HEK293 (cell line): Measurements from ENCODE around the gene MATN3.

ENCODE experiments used
- KLF16 ChIP-seq: fragments of 450-650 bp; formaldehyde crosslinking; IDR thresholded peaks from 2 replicates; pipeline ENCODE4 v1.5.1; 2017; ENCODE audit warnings: missing biosample characterization, missing genetic modification characterization
- MYNN ChIP-seq: fragments of 450-650 bp; formaldehyde crosslinking; IDR thresholded peaks from 2 replicates; pipeline ENCODE4 v1.5.1; 2016; ENCODE audit warnings: missing biosample characterization, missing genetic modification characterization, borderline replicate concordance
- REPIN1 ChIP-seq: fragments of 450-650 bp; formaldehyde crosslinking; IDR thresholded peaks from 2 replicates; pipeline ENCODE4 v1.5.1; 2017; ENCODE audit warnings: missing biosample characterization, missing genetic modification characterization, low read depth
- REST ChIP-seq: fragments of 450-650 bp; formaldehyde crosslinking; IDR thresholded peaks from 2 replicates; pipeline ENCODE4 v1.5.1; 2016; ENCODE audit warnings: missing biosample characterization, missing genetic modification characterization
- SCRT2 ChIP-seq: fragments of 450-650 bp; formaldehyde crosslinking; IDR thresholded peaks from 2 replicates; pipeline ENCODE4 v1.5.1; 2016; ENCODE audit warnings: missing biosample characterization, missing genetic modification characterization
- ZBTB1 ChIP-seq: fragments of 450-650 bp; formaldehyde crosslinking; IDR thresholded peaks from 2 replicates; pipeline ENCODE4 v1.5.1; 2016; ENCODE audit warnings: missing biosample characterization, missing genetic modification characterization
- ZBTB7A ChIP-seq: fragments of 450-650 bp; formaldehyde crosslinking; IDR thresholded peaks from 2 replicates; pipeline ENCODE4 v1.5.1; 2016; ENCODE audit warnings: low read depth, missing biosample characterization, missing genetic modification characterization
- ZBTB8A ChIP-seq: fragments of 450-650 bp; formaldehyde crosslinking; IDR thresholded peaks from 2 replicates; pipeline ENCODE4 v1.5.1; 2016; ENCODE audit warnings: missing biosample characterization, missing genetic modification characterization
- ZNF121 ChIP-seq: fragments of 450-650 bp; formaldehyde crosslinking; IDR thresholded peaks from 2 replicates; pipeline ENCODE4 v1.5.1; 2016; ENCODE audit warnings: missing biosample characterization, missing genetic modification characterization
- ZNF133 ChIP-seq: fragments of 450-650 bp; formaldehyde crosslinking; IDR thresholded peaks from 2 replicates; pipeline ENCODE4 v1.5.1; 2016; ENCODE audit warnings: missing biosample characterization, missing genetic modification characterization
- ZNF248 ChIP-seq: fragments of 450-650 bp; formaldehyde crosslinking; IDR thresholded peaks from 2 replicates; pipeline ENCODE4 v1.5.1; 2017; ENCODE audit warnings: missing biosample characterization, missing genetic modification characterization
- ZNF292 ChIP-seq: fragments of 450-650 bp; formaldehyde crosslinking; IDR thresholded peaks from 2 replicates; pipeline ENCODE4 v1.5.1; 2016; ENCODE audit warnings: low read depth, missing biosample characterization, missing genetic modification characterization, borderline replicate concordance
- ZNF311 ChIP-seq: fragments of 450-650 bp; formaldehyde crosslinking; IDR thresholded peaks from 2 replicates; pipeline ENCODE4 v1.5.1; 2017; ENCODE audit warnings: missing biosample characterization, missing genetic modification characterization, borderline replicate concordance
- ZNF426 ChIP-seq: fragments of 450-650 bp; formaldehyde crosslinking; IDR thresholded peaks from 2 replicates; pipeline ENCODE4 v1.5.1; 2017; ENCODE audit warnings: missing biosample characterization, missing genetic modification characterization, mild to moderate bottlenecking, inconsistent platforms, moderate library complexity
- ZNF514 ChIP-seq: fragments of 450-650 bp; formaldehyde crosslinking; IDR thresholded peaks from 2 replicates; pipeline ENCODE4 v1.5.1; 2016; ENCODE audit warnings: missing biosample characterization, missing genetic modification characterization
- ZNF544 ChIP-seq: fragments of 450-650 bp; formaldehyde crosslinking; IDR thresholded peaks from 2 replicates; pipeline ENCODE4 v1.5.0; 2017; ENCODE audit warnings: missing biosample characterization, missing genetic modification characterization
- ZNF561 ChIP-seq: fragments of 450-650 bp; IDR thresholded peaks from 2 replicates; pipeline ENCODE4 v1.5.1; 2018; ENCODE audit warnings: missing biosample characterization, missing genetic modification characterization, borderline replicate concordance
- ZNF621 ChIP-seq: fragments of 450-650 bp; formaldehyde crosslinking; IDR thresholded peaks from 2 replicates; pipeline ENCODE4 v1.5.1; 2017; ENCODE audit warnings: missing biosample characterization, missing genetic modification characterization
- ZNF629 ChIP-seq: fragments of 450-650 bp; formaldehyde crosslinking; IDR thresholded peaks from 2 replicates; pipeline ENCODE4 v1.5.1; 2017; ENCODE audit warnings: missing biosample characterization, missing genetic modification characterization
- ZNF658 ChIP-seq: fragments of 450-650 bp; formaldehyde crosslinking; IDR thresholded peaks from 2 replicates; pipeline ENCODE4; 2016; ENCODE audit warnings: missing biosample characterization, missing genetic modification characterization
- ZNF768 ChIP-seq: fragments of 450-650 bp; formaldehyde crosslinking; IDR thresholded peaks from 2 replicates; pipeline ENCODE4 v1.5.1; 2018; ENCODE audit warnings: missing biosample characterization, mild to moderate bottlenecking, missing genetic modification characterization
- ZNF785 ChIP-seq: fragments of 450-650 bp; formaldehyde crosslinking; IDR thresholded peaks from 2 replicates; pipeline ENCODE4 v1.5.1; 2016; ENCODE audit warnings: missing biosample characterization, missing genetic modification characterization
- ZNF791 ChIP-seq: fragments of 450-650 bp; formaldehyde crosslinking; IDR thresholded peaks from 2 replicates; pipeline ENCODE4 v1.5.1; 2016; ENCODE audit warnings: missing biosample characterization, missing genetic modification characterization
- ZSCAN23 ChIP-seq: fragments of 450-650 bp; formaldehyde crosslinking; IDR thresholded peaks from 2 replicates; pipeline ENCODE4 v1.5.1; 2016; ENCODE audit warnings: missing biosample characterization, missing genetic modification characterization
- ZSCAN5A ChIP-seq: fragments of 450-650 bp; formaldehyde crosslinking; IDR thresholded peaks from 2 replicates; pipeline ENCODE4 v1.5.1; 2016; ENCODE audit warnings: missing biosample characterization, missing genetic modification characterization
- TF ChIP-seq, protein P1 (sequence below): fragments of 450-650 bp; formaldehyde crosslinking; IDR thresholded peaks from 2 replicates; pipeline ENCODE4 v1.5.1; 2016; ENCODE audit warnings: missing biosample characterization, missing genetic modification characterization, low read depth
- TF ChIP-seq, protein P2 (sequence below): fragments of 450-650 bp; formaldehyde crosslinking; IDR thresholded peaks from 2 replicates; pipeline ENCODE4 v1.5.1; 2017; ENCODE audit warnings: missing biosample characterization, missing genetic modification characterization
- TF ChIP-seq, protein P3 (sequence below): IDR thresholded peaks from 2 replicates; pipeline ENCODE4 v1.6.1; 2011; ENCODE audit warnings: mild to moderate bottlenecking, low read depth, low read length, borderline replicate concordance
- TF ChIP-seq, protein P4 (sequence below): fragments of 450-650 bp; formaldehyde crosslinking; IDR thresholded peaks from 2 replicates; pipeline ENCODE4 v1.5.1; 2016; ENCODE audit warnings: missing biosample characterization, missing genetic modification characterization

The MATN3 gene

DNA sequence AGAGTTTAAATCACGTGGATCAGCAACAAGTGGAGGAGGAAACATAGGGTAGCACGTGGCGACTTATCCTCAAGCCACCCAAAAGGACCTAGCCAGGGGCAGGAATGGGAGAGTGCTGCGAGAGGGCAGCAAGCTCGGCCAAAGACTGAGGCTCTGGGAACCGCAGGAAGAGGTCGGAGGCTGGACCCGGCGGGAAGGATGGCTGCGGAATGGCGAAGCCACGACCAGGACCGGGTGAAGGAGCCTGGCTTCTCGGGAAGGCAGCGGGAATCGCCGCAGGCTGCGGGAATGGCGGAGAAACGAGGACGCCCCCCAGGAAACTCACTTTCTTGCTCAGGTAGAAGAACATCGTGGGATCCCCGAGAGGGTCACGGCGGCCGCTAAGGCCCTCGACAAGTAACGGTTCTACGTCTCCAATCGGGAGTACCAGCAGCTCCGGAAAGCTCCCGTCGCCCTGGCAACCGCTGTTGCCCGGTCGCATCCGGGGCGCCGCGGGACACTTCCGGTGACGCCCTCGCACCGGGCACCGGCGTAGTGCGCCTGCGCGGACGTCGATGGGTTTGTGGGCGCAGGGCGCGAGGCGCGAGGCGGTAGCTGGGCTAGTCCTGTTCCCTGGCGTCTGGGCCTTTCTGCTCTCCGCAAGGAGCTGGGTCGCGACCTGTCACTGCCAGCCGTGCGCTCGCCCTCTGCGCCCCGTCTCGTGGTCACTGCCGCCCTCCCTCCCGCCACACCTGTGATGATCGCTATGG is 22.6 kb downstream of the MATN3 start, which contains the start of gene WDR35 (continued):
- TF ChIP-seq ZSCAN23 (tag by site-specific recombination) = no peak
- no peak for TF ChIP-seq ZBTB1 (tag by site-specific recombination)
- TF ChIP-seq ZBTB8A (tag by site-specific recombination) = peak; percentile 100
- TF ChIP-seq KLF16 (tag by site-specific recombination) = no peak
- no peak for TF ChIP-seq REPIN1 (tag by site-specific recombination)
- no peak for TF ChIP-seq ZNF292 (tag by site-specific recombination)
- peak; percentile 27; the same call in 1 of the 2 replicates for TF ChIP-seq ZNF561 (tag by site-specific recombination)
- TF ChIP-seq, protein P1, sequence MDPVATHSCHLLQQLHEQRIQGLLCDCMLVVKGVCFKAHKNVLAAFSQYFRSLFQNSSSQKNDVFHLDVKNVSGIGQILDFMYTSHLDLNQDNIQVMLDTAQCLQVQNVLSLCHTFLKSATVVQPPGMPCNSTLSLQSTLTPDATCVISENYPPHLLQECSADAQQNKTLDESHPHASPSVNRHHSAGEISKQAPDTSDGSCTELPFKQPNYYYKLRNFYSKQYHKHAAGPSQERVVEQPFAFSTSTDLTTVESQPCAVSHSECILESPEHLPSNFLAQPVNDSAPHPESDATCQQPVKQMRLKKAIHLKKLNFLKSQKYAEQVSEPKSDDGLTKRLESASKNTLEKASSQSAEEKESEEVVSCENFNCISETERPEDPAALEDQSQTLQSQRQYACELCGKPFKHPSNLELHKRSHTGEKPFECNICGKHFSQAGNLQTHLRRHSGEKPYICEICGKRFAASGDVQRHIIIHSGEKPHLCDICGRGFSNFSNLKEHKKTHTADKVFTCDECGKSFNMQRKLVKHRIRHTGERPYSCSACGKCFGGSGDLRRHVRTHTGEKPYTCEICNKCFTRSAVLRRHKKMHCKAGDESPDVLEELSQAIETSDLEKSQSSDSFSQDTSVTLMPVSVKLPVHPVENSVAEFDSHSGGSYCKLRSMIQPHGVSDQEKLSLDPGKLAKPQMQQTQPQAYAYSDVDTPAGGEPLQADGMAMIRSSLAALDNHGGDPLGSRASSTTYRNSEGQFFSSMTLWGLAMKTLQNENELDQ (tag by site-specific recombination) = no peak
- 0 out of 2 replicates have a peak, but pooled peaks have one; percentile 27 for TF ChIP-seq ZNF629 (tag by site-specific recombination)
- no peak for TF ChIP-seq ZNF426 (tag by site-specific recombination)
- TF ChIP-seq ZNF658 (tag by site-specific recombination) = no peak
- peak; percentile 63; the same call in 1 of the 2 replicates for TF ChIP-seq MYNN
- TF ChIP-seq ZNF544 = no peak
- TF ChIP-seq ZNF133 (tag by site-specific recombination) = no peak
- TF ChIP-seq, protein P2, sequence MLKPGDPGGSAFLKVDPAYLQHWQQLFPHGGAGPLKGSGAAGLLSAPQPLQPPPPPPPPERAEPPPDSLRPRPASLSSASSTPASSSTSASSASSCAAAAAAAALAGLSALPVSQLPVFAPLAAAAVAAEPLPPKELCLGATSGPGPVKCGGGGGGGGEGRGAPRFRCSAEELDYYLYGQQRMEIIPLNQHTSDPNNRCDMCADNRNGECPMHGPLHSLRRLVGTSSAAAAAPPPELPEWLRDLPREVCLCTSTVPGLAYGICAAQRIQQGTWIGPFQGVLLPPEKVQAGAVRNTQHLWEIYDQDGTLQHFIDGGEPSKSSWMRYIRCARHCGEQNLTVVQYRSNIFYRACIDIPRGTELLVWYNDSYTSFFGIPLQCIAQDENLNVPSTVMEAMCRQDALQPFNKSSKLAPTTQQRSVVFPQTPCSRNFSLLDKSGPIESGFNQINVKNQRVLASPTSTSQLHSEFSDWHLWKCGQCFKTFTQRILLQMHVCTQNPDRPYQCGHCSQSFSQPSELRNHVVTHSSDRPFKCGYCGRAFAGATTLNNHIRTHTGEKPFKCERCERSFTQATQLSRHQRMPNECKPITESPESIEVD (tag by site-specific recombination) = no peak
- peak; percentile 99 for TF ChIP-seq SCRT2
- TF ChIP-seq ZBTB7A = no peak
- TF ChIP-seq, protein P3, sequence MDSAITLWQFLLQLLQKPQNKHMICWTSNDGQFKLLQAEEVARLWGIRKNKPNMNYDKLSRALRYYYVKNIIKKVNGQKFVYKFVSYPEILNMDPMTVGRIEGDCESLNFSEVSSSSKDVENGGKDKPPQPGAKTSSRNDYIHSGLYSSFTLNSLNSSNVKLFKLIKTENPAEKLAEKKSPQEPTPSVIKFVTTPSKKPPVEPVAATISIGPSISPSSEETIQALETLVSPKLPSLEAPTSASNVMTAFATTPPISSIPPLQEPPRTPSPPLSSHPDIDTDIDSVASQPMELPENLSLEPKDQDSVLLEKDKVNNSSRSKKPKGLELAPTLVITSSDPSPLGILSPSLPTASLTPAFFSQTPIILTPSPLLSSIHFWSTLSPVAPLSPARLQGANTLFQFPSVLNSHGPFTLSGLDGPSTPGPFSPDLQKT = no peak
- no peak for TF ChIP-seq ZNF621 (tag by site-specific recombination)
- TF ChIP-seq ZSCAN5A = no peak
- TF ChIP-seq ZNF791 (tag by site-specific recombination) = no peak
- TF ChIP-seq, protein P4, sequence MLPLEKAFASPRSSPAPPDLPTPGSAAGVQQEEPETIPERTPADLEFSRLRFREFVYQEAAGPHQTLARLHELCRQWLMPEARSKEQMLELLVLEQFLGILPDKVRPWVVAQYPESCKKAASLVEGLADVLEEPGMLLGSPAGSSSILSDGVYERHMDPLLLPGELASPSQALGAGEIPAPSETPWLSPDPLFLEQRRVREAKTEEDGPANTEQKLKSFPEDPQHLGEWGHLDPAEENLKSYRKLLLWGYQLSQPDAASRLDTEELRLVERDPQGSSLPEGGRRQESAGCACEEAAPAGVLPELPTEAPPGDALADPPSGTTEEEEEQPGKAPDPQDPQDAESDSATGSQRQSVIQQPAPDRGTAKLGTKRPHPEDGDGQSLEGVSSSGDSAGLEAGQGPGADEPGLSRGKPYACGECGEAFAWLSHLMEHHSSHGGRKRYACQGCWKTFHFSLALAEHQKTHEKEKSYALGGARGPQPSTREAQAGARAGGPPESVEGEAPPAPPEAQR = no peak
- no peak for TF ChIP-seq ZNF248
- no peak for TF ChIP-seq ZNF768 (tag by site-specific recombination)
- no peak for TF ChIP-seq ZNF121 (tag by site-specific recombination)
- TF ChIP-seq ZNF514 (tag by site-specific recombination) = no peak
- no peak for TF ChIP-seq ZNF785 (tag by site-specific recombination)
- peak; percentile 85 for TF ChIP-seq REST
- TF ChIP-seq ZNF311 (tag by site-specific recombination) = no peak
